Natural killer cell (primary cell): ENCODE data around the gene VMA21. TPM values are rescaled to one million over a fixed set of nuclear protein-coding genes. Genes with fewer than 3 reads are reported as not detected.
A peak's percentile ranks its signal among the peaks of the same experiment; 100 is the strongest.

Experiments used
- ATAC-seq, 3 donors: fragments of 150-1000 bp in 2 of 3; fragments of 200-7000 bp in 1 of 3; cut with Tn5 transposase; 1 replicate in 1 of 3; 2 replicates in 2 of 3; pipeline ENCODE4 v1.10.0; 2021; ENCODE audit warnings: mild to moderate bottlenecking in 2 of 3, moderate library complexity in 2 of 3
- DNase-seq, 2 donors: peaks; one replicate each; pipeline versions ENCODE4 v3.0.0 to v3.0.0-alpha.2; 2013 to 2021; ENCODE audit warnings: mixed read lengths in 1 of 2
- H3K27ac ChIP-seq: one replicate; pipeline ENCODE4 v1.5.1; 2013; ENCODE audit warnings: mild to moderate bottlenecking, low read length
- H3K27me3 ChIP-seq: one replicate; pipeline ENCODE4 v1.6.1; 2013; ENCODE audit warnings: low read length; ENCODE audit not compliant: control insufficient read depth, insufficient read depth
- H3K36me3 ChIP-seq: one replicate; pipeline ENCODE4 v1.6.1; 2013; ENCODE audit warnings: low read length; ENCODE audit not compliant: control insufficient read depth, insufficient read depth
- H3K4me1 ChIP-seq: one replicate; pipeline ENCODE4 v1.6.1; 2013; ENCODE audit warnings: low read length; ENCODE audit not compliant: control insufficient read depth, insufficient read depth
- H3K4me3 ChIP-seq: one replicate; pipeline ENCODE4 v1.5.1; 2013; ENCODE audit warnings: low read length
- H3K9me3 ChIP-seq: one replicate; pipeline ENCODE4 v1.6.1; 2013; ENCODE audit warnings: low read length; ENCODE audit not compliant: control insufficient read depth, insufficient read depth
- H3K27ac Mint-ChIP-seq, 2 donors: one replicate each; pipeline ENCODE4 v1.8.0; 2022; ENCODE audit warnings: mild to moderate bottlenecking in 2 of 2, mixed read lengths in 2 of 2, moderate library complexity in 1 of 2
- H3K27me3 Mint-ChIP-seq, 2 donors: one replicate each; pipeline ENCODE4 v1.8.0; 2022; ENCODE audit warnings: low read depth in 2 of 2, mixed read lengths in 2 of 2
- H3K36me3 Mint-ChIP-seq: one replicate; pipeline ENCODE4 v1.8.0; 2022; ENCODE audit warnings: mixed read lengths
- H3K4me1 Mint-ChIP-seq, 2 donors: one replicate each; pipeline ENCODE4 v1.8.0; 2022; ENCODE audit warnings: mixed read lengths in 2 of 2
- H3K4me3 Mint-ChIP-seq: one replicate; pipeline ENCODE4 v1.8.0; 2022; ENCODE audit warnings: mild to moderate bottlenecking, moderate library complexity, mixed read lengths
- H3K9me3 Mint-ChIP-seq, 2 donors: one replicate each; pipeline ENCODE4 v1.8.0; 2022; ENCODE audit warnings: mixed read lengths in 2 of 2
- WGBS: methylation state at CpG from one replicate; pipeline ENCODE4 v1.1.7; 2013; ENCODE audit warnings: missing lambda C conversion rate; ENCODE audit not compliant: insufficient coverage; 5-methylcytosine and 5-hydroxymethylcytosine counted together
- intact Hi-C: fragments of 100-400 bp; cut with micrococcal nuclease; formaldehyde crosslinking; loops from one replicate; pipeline ENCODE4 v1.14.2; 2022
- total RNA-seq, 4 donors: library from RNA; stranded (reverse); fragments of 120-200 nt in 1 of 4; gene quantifications; one replicate each; pipeline versions ENCODE4 v1.2.3 to v1.2.4, GENCODE V29; 2013 to 2022
- TF ChIP-seq, protein P1 (sequence below): fragments of 200-600 bp; IDR thresholded peaks from one replicate; pipeline ENCODE4 v1.8.0; 2022; ENCODE audit warnings: antibody characterized with exemption

VMA21 gene
- total RNA-seq, 3 donors from 2014 or later (not counting 1 experiment from before 2014, with no cell fraction given), result 20.0 to 21.9 (median 21.4) TPM

DNA sequence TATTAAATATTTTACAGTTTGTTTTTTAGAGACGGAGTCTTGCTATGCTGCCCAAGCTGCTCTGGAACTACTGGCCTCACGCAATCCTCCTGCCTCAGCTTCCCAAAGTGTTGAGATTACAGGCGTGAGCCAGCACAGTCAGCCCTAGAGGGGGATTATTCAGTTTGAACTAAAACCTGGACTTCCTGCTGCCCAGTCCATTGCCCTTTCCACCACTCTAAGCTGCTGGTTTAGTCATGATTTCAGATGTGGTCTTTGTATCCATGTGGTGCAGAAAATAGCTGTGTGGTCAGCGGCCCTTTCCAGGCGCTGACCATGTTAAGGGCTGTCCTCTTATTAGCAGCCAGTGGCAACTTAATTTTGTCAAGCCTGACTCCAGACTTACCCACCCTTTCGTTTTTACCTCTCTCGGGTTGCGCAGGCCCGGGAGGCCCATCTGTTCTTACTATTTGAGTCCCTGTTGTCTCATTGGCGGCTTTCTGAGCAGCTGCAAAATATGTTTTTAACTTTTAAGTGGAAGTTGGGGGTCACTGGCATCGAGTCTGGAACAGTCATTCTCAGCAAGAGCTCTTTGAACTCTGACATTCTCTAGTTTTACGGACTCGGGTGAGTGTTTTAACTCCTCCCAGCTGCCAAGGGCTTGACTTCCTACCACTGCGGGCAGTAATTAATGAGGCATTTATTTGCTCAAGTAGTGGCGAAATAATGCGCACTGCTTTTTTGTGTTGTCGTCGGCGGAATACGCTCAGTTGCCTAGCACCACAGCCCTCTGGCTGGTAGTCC, 773 bp upstream of the VMA21 start:
- DNase-seq, result peak in 1 of 2 donors; percentile 62
- intact Hi-C loops, result loop anchor here (1.0 kb wide), 1 partner anchor 92 kb away; no protein-coding TSS in a partner anchor
- Mint-ChIP-seq H3K36me3 (no peaks in the 10 kb centered on the region), H3K4me3 (peak overlapping the region; percentile 83), H3K27ac (peak overlapping the region; percentile 94 to 97), H3K27me3 (no peaks in the 10 kb centered on the region), H3K4me1 (peaks cover 54 to 59% of the 10 kb centered on the region in 2 donors), H3K9me3 (no peaks in the 10 kb centered on the region)
- peak overlapping the region; percentile 55 for H3K4me3 ChIP-seq
- ATAC-seq, result peak; percentile 2 to 44 (median 30)
- no peaks in the 10 kb centered on the region for H3K36me3 ChIP-seq
- peak overlapping the region; percentile 99 for H3K27ac ChIP-seq
- TF ChIP-seq, protein P1, sequence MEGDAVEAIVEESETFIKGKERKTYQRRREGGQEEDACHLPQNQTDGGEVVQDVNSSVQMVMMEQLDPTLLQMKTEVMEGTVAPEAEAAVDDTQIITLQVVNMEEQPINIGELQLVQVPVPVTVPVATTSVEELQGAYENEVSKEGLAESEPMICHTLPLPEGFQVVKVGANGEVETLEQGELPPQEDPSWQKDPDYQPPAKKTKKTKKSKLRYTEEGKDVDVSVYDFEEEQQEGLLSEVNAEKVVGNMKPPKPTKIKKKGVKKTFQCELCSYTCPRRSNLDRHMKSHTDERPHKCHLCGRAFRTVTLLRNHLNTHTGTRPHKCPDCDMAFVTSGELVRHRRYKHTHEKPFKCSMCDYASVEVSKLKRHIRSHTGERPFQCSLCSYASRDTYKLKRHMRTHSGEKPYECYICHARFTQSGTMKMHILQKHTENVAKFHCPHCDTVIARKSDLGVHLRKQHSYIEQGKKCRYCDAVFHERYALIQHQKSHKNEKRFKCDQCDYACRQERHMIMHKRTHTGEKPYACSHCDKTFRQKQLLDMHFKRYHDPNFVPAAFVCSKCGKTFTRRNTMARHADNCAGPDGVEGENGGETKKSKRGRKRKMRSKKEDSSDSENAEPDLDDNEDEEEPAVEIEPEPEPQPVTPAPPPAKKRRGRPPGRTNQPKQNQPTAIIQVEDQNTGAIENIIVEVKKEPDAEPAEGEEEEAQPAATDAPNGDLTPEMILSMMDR, result no peak
- 13% methylated on average over 19 of the region's 20 CpGs for WGBS
- H3K4me1 ChIP-seq, result peaks cover 49% of the 10 kb centered on the region
- H3K9me3 ChIP-seq, result no peaks in the 10 kb centered on the region
- no peaks in the 10 kb centered on the region for H3K27me3 ChIP-seq

DNA sequence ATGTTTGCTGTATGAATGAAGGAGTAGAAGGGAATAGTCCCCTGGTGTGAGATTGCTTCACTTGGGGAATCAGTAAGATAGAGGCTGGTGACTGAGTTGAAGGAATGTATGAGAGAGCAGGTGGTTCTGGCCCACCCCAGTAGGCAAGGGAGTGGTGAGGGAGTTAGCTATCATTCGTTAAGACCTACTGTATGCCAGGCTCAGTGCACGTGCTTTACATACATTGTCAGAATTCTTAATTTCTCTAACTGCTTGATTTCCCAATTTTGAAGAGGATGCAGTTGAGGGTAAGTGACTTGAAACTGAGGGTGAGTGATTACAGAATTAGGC, 700 bp downstream of the VMA21 start:
- no CpG with 5 or more reads among the region's 2 CpGs for WGBS
- peak overlapping the region; percentile 89 for H3K4me3 Mint-ChIP-seq

DNA sequence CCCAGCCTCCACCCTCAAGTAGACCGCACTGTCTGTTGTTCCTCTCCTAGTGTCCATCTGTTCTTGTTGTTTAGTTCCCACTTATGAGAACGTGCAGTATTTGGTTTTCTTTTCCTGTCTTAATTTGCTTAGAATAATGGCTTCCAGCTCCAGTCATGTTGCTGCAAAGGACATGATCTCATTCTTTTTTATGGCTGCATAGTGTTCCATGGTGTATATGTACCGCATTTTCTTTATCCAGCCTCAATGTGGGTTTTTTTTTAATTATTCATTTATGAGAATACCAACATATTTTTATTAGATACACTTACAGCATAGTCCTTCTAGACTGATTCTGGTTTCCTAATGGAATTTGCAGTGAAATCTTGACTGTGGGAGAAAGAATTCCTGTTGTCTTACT, 1.3 kb downstream of the VMA21 start:
- H3K4me1 Mint-ChIP-seq, result peaks cover 45 to 49% of the 10 kb centered on the region in 2 donors
- H3K27me3 Mint-ChIP-seq, result no peaks in the 10 kb centered on the region
- no peaks in the 10 kb centered on the region for H3K36me3 Mint-ChIP-seq
- Histone ChIP-seq H3K27ac (no peak overlapping the region), H3K36me3 (no peaks in the 10 kb centered on the region), H3K27me3 (no peaks in the 10 kb centered on the region), H3K4me3 (no peak overlapping the region), H3K4me1 (peaks cover 39% of the 10 kb centered on the region), H3K9me3 (no peaks in the 10 kb centered on the region)
- ATAC-seq, result no peak
- H3K27ac Mint-ChIP-seq, result peak overlapping the region; percentile 19 to 94
- no peak for DNase-seq
- H3K4me3 Mint-ChIP-seq, result peak overlapping the region; percentile 89
- TF ChIP-seq, protein P1, result no peak
- 0% methylated on average over 1 of the region's 3 CpGs for WGBS
- no peaks in the 10 kb centered on the region for H3K9me3 Mint-ChIP-seq
- intact Hi-C loops, result no loop called here

More for the DNA sequence above, 700 bp downstream of the VMA21 start:
- intact Hi-C loops, result no loop called here
- no peaks in the 10 kb centered on the region for H3K9me3 Mint-ChIP-seq
- TF ChIP-seq, protein P1, result no peak
- DNase-seq (peak in 1 of 2 donors; percentile 32), ATAC-seq (no peak)
- H3K4me3 ChIP-seq, result peak overlapping the region; percentile 87
- peaks cover 50 to 52% of the 10 kb centered on the region in 2 donors for H3K4me1 Mint-ChIP-seq
- peaks cover 45% of the 10 kb centered on the region for H3K4me1 ChIP-seq
- H3K9me3 ChIP-seq, result no peaks in the 10 kb centered on the region
- no peaks in the 10 kb centered on the region for H3K27me3 Mint-ChIP-seq
- H3K36me3 ChIP-seq, result no peaks in the 10 kb centered on the region
- no peaks in the 10 kb centered on the region for H3K27me3 ChIP-seq
- H3K27ac ChIP-seq, result peak overlapping the region; percentile 96
- no peaks in the 10 kb centered on the region for H3K36me3 Mint-ChIP-seq
- peak overlapping the region; percentile 94 to 97 for H3K27ac Mint-ChIP-seq
